Measurements from ENCODE around the gene TTC8.

DNA sequence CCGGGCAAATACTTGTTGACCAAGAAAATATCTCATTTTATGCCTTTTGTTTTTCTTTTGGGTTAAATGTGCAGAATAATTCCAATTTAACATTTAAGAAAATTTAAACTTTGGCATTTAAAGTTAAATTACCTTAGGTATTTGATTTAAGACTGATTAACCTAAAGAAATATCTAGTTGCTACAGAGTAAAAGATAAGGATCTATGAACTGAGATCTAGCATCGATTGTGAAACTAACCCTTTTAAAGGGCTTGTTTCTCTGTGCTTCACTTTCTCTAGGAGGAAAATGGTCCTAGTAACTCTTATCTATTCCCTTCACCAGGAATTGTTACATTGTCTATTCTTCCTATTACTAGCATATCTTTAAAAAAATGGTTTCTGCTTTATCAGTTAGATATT lies 2.6 kb upstream of the TTC8 start:
- TF ChIP-seq CTCF (IDR thresholded peaks at IDR 0.05) (no peak), POLR2A (IDR thresholded peaks at IDR 0.05) (no peak)
